Left lung (tissue), 10 donors: ENCODE measurements around the gene COMMD10. TPM values are rescaled to one million over a fixed set of nuclear protein-coding genes. Genes with fewer than 3 reads are reported as not detected.

Source experiments
- ATAC-seq: fragments of 200-7000 bp; cut with Tn5 transposase; one replicate; pipeline ENCODE4 v1.9.1; 2020; ENCODE audit warnings: moderate library complexity
- DNase-seq, 4 donors: peaks; one replicate each; pipeline ENCODE4 v3.0.0-alpha.2; 2013 to 2020
- H3K27ac ChIP-seq, 2 donors: fragments of 200-600 bp; sonication (generic) in 1 of 2; one replicate each; pipeline versions ENCODE4 v1.5.0 to v1.8.0; 2020 to 2021
- H3K27me3 ChIP-seq, 2 donors: fragments of 200-600 bp; sonication (generic) in 1 of 2; one replicate each; pipeline versions ENCODE4 v1.5.0 to v1.8.0; 2020 to 2021
- H3K36me3 ChIP-seq, 2 donors: fragments of 200-600 bp; sonication (generic) in 1 of 2; one replicate each; pipeline versions ENCODE4 v1.5.0 to v1.8.0; 2020 to 2021
- H3K4me1 ChIP-seq, 2 donors: fragments of 200-600 bp; one replicate each; pipeline ENCODE4 v1.8.0; 2021
- H3K4me3 ChIP-seq, 2 donors: fragments of 200-600 bp; sonication (generic) in 1 of 2; one replicate each; pipeline versions ENCODE4 v1.5.0 to v1.8.0; 2020 to 2021; ENCODE audit warnings: mild to moderate bottlenecking in 1 of 2
- H3K9me3 ChIP-seq, 2 donors: fragments of 200-600 bp; sonication (generic) in 1 of 2; one replicate each; pipeline versions ENCODE4 v1.5.0 to v1.8.0; 2020 to 2021
- intact Hi-C, 2 donors: fragments of 100-400 bp; cut with DNase I; formaldehyde crosslinking; loops; one replicate each; pipeline versions ENCODE4 v1.11.2 to v1.14.2; 2022
- polyA plus RNA-seq, 6 donors: library from polyadenylated mRNA; unstranded; fragments of 120-200 nt; gene quantifications; one replicate each; pipeline ENCODE4 v1.2.1, GENCODE V29; 2013; ENCODE audit not compliant: insufficient read length in 6 of 6
- total RNA-seq, 2 donors: library from RNA; stranded (reverse); fragmentation: NEBNext Ultra II Directional; extraction: Animal tissue kit (Norgen Biotek cat#: 25700); gene quantifications; one replicate each; pipeline ENCODE4 v1.2.1, GENCODE V29; 2021
- TF ChIP-seq, protein P1 (sequence below), 2 donors: fragments of 200-600 bp; sonication (generic) in 1 of 2; IDR thresholded peaks; one replicate each; pipeline versions ENCODE4 v1.5.0 to v1.8.0; 2021; ENCODE audit warnings: antibody characterized with exemption in 2 of 2
- donor health status: DM: no; HTN: yes; CAD: no.
- donor health status: DM: no; HTN: no; CAD: no.

COMMD10 gene
- total and polyA plus RNA-seq, 8 donors = 30.8 to 53.5 (median 44.0) TPM

DNA sequence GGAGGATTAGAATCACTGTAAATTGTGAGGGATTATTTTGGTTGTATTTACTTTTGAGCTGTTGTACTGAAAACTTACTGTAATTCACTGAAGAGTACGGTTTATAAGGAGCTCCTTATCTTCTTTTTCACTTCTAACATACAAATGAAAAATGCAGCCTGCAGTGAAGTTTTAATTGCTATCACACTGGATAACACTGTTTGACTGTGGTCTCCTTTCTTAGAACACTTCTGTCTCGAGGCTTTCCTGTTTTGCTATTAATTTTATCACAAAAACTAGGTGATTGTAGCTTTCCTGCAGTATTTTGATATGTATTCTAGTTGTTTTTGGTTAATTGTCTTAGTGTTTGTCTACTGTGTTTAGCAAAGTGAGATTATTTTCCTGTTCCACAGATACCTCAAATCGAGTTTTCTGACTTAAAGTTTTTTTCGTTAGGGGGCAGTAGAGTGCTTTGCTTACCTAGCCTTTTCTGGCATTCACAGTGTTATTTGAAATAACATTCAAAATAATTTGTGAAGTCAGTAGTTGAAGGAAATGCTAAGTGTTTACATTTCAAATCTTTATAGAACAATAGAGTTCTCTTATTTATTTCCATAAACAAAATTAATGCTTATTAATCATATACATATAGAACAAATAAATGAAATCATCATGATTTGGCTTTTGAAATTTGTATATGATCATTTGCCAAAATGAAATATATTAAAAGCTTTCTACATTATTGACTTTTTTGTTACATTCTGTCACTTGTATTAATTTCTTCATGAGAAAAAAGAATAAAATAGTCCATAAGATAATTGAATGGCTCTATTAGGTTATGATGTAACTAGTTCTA lies 52.9 kb downstream of the COMMD10 start:
- TF ChIP-seq, protein P1, sequence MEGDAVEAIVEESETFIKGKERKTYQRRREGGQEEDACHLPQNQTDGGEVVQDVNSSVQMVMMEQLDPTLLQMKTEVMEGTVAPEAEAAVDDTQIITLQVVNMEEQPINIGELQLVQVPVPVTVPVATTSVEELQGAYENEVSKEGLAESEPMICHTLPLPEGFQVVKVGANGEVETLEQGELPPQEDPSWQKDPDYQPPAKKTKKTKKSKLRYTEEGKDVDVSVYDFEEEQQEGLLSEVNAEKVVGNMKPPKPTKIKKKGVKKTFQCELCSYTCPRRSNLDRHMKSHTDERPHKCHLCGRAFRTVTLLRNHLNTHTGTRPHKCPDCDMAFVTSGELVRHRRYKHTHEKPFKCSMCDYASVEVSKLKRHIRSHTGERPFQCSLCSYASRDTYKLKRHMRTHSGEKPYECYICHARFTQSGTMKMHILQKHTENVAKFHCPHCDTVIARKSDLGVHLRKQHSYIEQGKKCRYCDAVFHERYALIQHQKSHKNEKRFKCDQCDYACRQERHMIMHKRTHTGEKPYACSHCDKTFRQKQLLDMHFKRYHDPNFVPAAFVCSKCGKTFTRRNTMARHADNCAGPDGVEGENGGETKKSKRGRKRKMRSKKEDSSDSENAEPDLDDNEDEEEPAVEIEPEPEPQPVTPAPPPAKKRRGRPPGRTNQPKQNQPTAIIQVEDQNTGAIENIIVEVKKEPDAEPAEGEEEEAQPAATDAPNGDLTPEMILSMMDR (IDR thresholded peaks at IDR 0.05) = peak; percentile 47 to 64
- Histone ChIP-seq H3K27me3 (no peaks in the 10 kb centered on the region), H3K36me3 (peaks cover 0 to 5% of the 10 kb centered on the region in 2 donors), H3K27ac (no peak overlapping the region), H3K4me3 (no peak overlapping the region), H3K9me3 (no peaks in the 10 kb centered on the region), H3K4me1 (no peaks in the 10 kb centered on the region)
- peak in 2 of 4 donors; percentile 61 to 64 for DNase-seq
- intact Hi-C loops = no loop called here
- ATAC-seq = peak; percentile 62

DNA sequence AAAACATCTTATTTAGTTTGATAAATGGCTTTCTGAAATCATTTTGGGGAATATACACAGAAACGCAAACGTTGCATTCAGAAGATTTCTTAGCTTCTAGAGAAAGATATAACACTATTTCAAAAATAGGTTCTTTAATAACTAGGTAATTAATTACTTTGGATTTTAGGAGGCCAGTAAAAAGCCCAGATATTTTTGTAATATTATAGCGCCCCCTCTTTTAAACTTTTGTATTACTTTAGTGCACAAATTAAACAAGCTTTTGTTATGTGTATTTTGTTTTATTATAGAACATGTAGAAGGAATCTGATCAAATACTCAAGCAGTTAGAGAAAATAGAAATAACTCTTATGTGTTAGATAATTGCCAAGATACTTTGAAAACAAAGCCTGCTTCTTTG lies 57.7 kb downstream of the COMMD10 start:
- TF ChIP-seq, protein P1 (IDR thresholded peaks at IDR 0.05) = no peak
- ATAC-seq (no peak), DNase-seq (no peak)
- intact Hi-C loops = no loop called here
- Histone ChIP-seq H3K4me1 (no peaks in the 10 kb centered on the region), H3K4me3 (no peak overlapping the region), H3K27ac (no peak overlapping the region), H3K9me3 (no peaks in the 10 kb centered on the region), H3K27me3 (no peaks in the 10 kb centered on the region), H3K36me3 (no peaks in the 10 kb centered on the region)

DNA sequence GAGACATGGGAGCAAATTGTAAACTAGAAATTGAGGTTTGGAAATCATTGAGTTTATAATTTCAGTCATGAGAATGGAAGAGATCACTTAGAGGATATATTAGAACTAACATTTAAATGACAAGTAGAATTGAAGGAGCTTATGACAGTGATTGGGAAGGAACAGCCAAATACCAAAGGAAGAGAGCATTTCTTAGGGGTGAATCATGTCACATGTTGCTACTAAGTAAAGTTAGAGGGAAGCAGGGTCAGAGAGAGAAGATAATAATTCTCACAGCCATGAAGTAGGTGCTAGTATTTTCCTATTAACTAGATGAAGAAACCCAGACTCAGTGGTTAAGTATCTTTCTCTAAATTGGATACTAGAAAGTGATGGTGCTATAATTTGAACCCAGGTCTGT lies 59.3 kb downstream of the COMMD10 start:
- H3K27me3 ChIP-seq = no peaks in the 10 kb centered on the region
- no peaks in the 10 kb centered on the region for H3K4me1 ChIP-seq
- H3K36me3 ChIP-seq = no peaks in the 10 kb centered on the region
- no peaks in the 10 kb centered on the region for H3K9me3 ChIP-seq
- H3K27ac ChIP-seq = no peak overlapping the region
- no peak for DNase-seq
- ATAC-seq = no peak
- TF ChIP-seq, protein P1 (IDR thresholded peaks at IDR 0.05) = no peak
- intact Hi-C loops = no loop called here
- H3K4me3 ChIP-seq = no peak overlapping the region

DNA sequence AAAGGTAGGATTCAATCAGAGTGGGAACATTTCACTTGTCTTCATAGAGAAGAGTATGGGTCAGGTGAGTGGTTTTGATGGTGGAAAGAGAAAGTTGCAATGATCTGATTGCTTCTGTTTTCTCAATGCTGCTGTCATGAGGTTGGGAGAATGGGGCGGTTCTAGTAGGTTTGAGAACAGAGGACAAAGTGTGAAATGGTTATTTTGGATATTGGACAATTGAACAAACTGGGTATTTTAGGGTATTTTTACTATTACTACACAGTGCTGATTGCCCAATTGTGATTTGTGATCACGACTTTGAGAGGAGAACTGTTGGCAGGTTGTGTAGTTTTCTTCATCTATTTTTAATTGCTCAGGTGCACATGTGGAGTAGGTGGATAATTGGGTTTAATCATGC lies 60.2 kb downstream of the COMMD10 start:
- no peak overlapping the region for H3K4me3 ChIP-seq
- H3K36me3 ChIP-seq = no peaks in the 10 kb centered on the region
- TF ChIP-seq, protein P1 (IDR thresholded peaks at IDR 0.05) = no peak
- H3K27ac ChIP-seq = no peak overlapping the region
- no peaks in the 10 kb centered on the region for H3K4me1 ChIP-seq
- DNase-seq (no peak), ATAC-seq (no peak)
- H3K9me3 ChIP-seq = no peaks in the 10 kb centered on the region
- no peaks in the 10 kb centered on the region for H3K27me3 ChIP-seq
- intact Hi-C loops = no loop called here

DNA sequence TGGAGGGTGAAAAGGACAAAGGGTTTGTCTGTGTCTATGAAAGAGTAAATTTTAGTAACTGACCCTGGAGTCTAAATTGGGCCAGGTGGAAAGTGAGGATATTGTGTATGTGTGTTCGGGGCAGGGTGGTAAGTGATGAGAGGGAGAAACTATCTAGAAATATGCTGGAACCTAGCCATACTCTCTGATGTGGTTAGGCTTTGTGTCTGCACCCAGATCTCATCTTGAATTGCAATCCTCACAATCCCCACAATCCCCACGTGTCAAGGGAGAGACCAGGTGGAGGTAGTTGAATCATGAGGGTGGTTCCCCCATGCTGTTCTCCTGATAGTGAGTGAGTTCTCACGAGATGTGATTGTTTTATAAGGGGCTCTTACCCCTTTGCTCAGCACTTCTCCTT lies 60.6 kb downstream of the COMMD10 start:
- Histone ChIP-seq H3K27me3 (no peaks in the 10 kb centered on the region), H3K36me3 (no peaks in the 10 kb centered on the region), H3K9me3 (no peaks in the 10 kb centered on the region), H3K4me3 (no peak overlapping the region), H3K4me1 (no peaks in the 10 kb centered on the region), H3K27ac (no peak overlapping the region)
- DNase-seq (no peak), ATAC-seq (no peak)
- TF ChIP-seq, protein P1 (IDR thresholded peaks at IDR 0.05) = no peak
- intact Hi-C loops = no loop called here
